ENCODE measurements around the gene PPP1R13B. TPM values are rescaled to one million over a fixed set of nuclear protein-coding genes. Genes with fewer than 3 reads are reported as not detected.

The PPP1R13B gene
- total and polyA plus RNA-seq, 7 experiments from 2014 or later, result 3.3 to 26.8 (median 16.9) TPM

- Mint-ChIP-seq H3K36me3 (peaks cover 0 to 6% (median 3%) of the 10 kb centered on the region in 5 donors), H3K9me3 (no peaks in the 10 kb centered on the region), H3K4me3 (no peak overlapping the region), H3K27me3 (no peaks in the 10 kb centered on the region), H3K4me1 (peaks cover 0 to 30% (median 28%) of the 10 kb centered on the region in 7 donors), H3K27ac (no peak overlapping the region)
- H3K27ac ChIP-seq (ENCODE audit: low read depth, low read length), result no peak overlapping the region
- ChIA-PET POLR2A (interaction anchor here (0.6 kb wide), 1 partner anchor 183 kb away, joined by 6 read pairs; no protein-coding TSS in a partner anchor), CTCF (no interaction called here)
- H3K9me3 ChIP-seq (ENCODE audit: control insufficient read depth in 2 of 3, low read length in 3 of 3), result no peaks in the 10 kb centered on the region
- ATAC-seq (no peak), DNase-seq (no peak)
- H3K27me3 ChIP-seq (ENCODE audit: control insufficient read depth in 2 of 2, insufficient read depth in 2 of 2, low read length in 2 of 2), result no peaks in the 10 kb centered on the region
- no peaks in the 10 kb centered on the region for H3K4me1 ChIP-seq (ENCODE audit: control insufficient read depth in 2 of 2, insufficient read depth in 2 of 2, low read length in 2 of 2)
- intact Hi-C loops (cut with micrococcal nuclease), result no loop called here
- no peak overlapping the region for H3K4me3 ChIP-seq (ENCODE audit: low read length)
- no peaks in the 10 kb centered on the region for H3K36me3 ChIP-seq (ENCODE audit: control insufficient read depth in 2 of 3, insufficient read depth in 3 of 3, low read length in 3 of 3)
Observed at GRCh38 chr14:103836976-103837725, 10.2 kb downstream of the PPP1R13B start.

DNA sequence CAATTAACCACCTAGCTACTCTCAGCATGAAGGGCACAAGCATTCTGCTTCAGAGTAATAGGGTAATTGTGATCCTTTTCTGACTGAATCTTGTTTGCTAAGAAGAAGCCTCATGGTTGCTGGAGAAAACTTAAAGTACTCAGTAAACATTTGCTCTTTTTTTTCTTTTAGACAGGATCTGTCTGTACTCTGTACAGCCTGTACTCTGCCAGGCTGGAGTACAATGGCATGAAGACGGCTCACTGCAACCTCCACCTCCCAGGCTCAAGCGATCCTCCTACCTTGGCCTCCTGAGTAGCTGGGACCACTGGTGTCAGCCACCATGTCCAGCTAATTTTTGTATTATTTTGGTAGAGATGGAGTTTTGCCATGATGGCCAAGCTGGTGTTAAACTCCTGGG is 12.4 kb downstream of the PPP1R13B start:
- Mint-ChIP-seq H3K4me3 (no peak overlapping the region), H3K27me3 (no peaks in the 10 kb centered on the region), H3K9me3 (no peaks in the 10 kb centered on the region), H3K4me1 (peaks cover 0 to 31% (median 22%) of the 10 kb centered on the region in 7 donors), H3K27ac (no peak overlapping the region), H3K36me3 (peaks cover 0 to 6% (median 3%) of the 10 kb centered on the region in 5 donors)
- Histone ChIP-seq H3K4me1 (ENCODE audit: control insufficient read depth in 2 of 2, insufficient read depth in 2 of 2, low read length in 2 of 2) (no peaks in the 10 kb centered on the region), H3K27me3 (ENCODE audit: control insufficient read depth in 2 of 2, insufficient read depth in 2 of 2, low read length in 2 of 2) (no peaks in the 10 kb centered on the region), H3K4me3 (ENCODE audit: low read length) (no peak overlapping the region), H3K36me3 (ENCODE audit: control insufficient read depth in 2 of 3, insufficient read depth in 3 of 3, low read length in 3 of 3) (no peaks in the 10 kb centered on the region), H3K27ac (ENCODE audit: low read depth, low read length) (no peak overlapping the region), H3K9me3 (ENCODE audit: control insufficient read depth in 2 of 3, low read length in 3 of 3) (no peaks in the 10 kb centered on the region)
- ATAC-seq (no peak), DNase-seq (no peak)
- CTCF ChIA-PET, result interaction anchor here (0.6 kb wide), 1 partner anchor 335 kb away, joined by 4 read pairs; no protein-coding TSS in a partner anchor
- intact Hi-C loops (cut with micrococcal nuclease), result no loop called here
- POLR2A ChIA-PET, result no interaction called here

GRCh38 chr14:103833711-103834110 is 13.7 kb downstream of the PPP1R13B start:
- H3K27ac ChIP-seq (ENCODE audit: low read depth, low read length), result no peak overlapping the region
- H3K27me3 ChIP-seq (ENCODE audit: control insufficient read depth in 2 of 2, insufficient read depth in 2 of 2, low read length in 2 of 2), result no peaks in the 10 kb centered on the region
- POLR2A ChIA-PET, result no interaction called here
- no peaks in the 10 kb centered on the region for H3K9me3 ChIP-seq (ENCODE audit: control insufficient read depth in 2 of 3, low read length in 3 of 3)
- no peak for ATAC-seq
- H3K36me3 Mint-ChIP-seq, result peaks cover 0 to 6% (median 3%) of the 10 kb centered on the region in 5 donors
- H3K9me3 Mint-ChIP-seq, result no peaks in the 10 kb centered on the region
- intact Hi-C loops (cut with micrococcal nuclease), result no loop called here
- H3K4me3 ChIP-seq (ENCODE audit: low read length), result no peak overlapping the region
- H3K27ac Mint-ChIP-seq, result peak overlapping the region in 1 of 9 donors; percentile 22
- H3K4me3 Mint-ChIP-seq, result no peak overlapping the region
- CTCF ChIA-PET, result no interaction called here
- DNase-seq, result no peak
- H3K4me1 Mint-ChIP-seq, result peaks cover 0 to 27% (median 16%) of the 10 kb centered on the region in 7 donors
- no peaks in the 10 kb centered on the region for H3K36me3 ChIP-seq (ENCODE audit: control insufficient read depth in 2 of 3, insufficient read depth in 3 of 3, low read length in 3 of 3)
- H3K27me3 Mint-ChIP-seq, result peaks cover 0 to 1% (median 0%) of the 10 kb centered on the region in 5 donors
- H3K4me1 ChIP-seq (ENCODE audit: control insufficient read depth in 2 of 2, insufficient read depth in 2 of 2, low read length in 2 of 2), result no peaks in the 10 kb centered on the region

DNA sequence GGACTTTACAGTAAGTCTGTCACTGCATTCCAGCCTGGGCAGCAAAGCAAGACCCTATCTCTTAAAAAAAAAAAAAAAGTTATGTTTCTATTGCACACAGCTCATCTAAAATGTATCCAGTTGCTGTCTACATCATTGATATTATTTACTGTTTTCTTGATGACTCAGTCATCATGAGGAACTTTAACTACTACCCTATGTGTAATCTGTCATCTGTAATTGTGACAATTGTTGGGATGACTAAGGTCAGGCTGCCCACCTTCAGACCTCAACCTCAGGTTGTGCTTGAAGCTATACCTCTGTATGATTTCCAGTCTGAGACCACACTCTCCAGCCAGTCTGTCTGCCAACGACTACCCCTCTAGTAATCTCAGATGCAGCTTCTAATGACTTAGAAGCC is 15.3 kb downstream of the PPP1R13B start:
- Mint-ChIP-seq H3K36me3 (no peaks in the 10 kb centered on the region), H3K9me3 (no peaks in the 10 kb centered on the region), H3K27ac (no peak overlapping the region), H3K4me1 (peaks cover 0 to 17% (median 11%) of the 10 kb centered on the region in 7 donors), H3K4me3 (no peak overlapping the region), H3K27me3 (peaks cover 0 to 1% (median 0%) of the 10 kb centered on the region in 5 donors)
- DNase-seq (no peak), ATAC-seq (no peak)
- no peaks in the 10 kb centered on the region for H3K36me3 ChIP-seq (ENCODE audit: control insufficient read depth in 2 of 3, insufficient read depth in 3 of 3, low read length in 3 of 3)
- no peak overlapping the region for H3K4me3 ChIP-seq (ENCODE audit: low read length)
- H3K9me3 ChIP-seq (ENCODE audit: control insufficient read depth in 2 of 3, low read length in 3 of 3), result no peaks in the 10 kb centered on the region
- CTCF ChIA-PET, result no interaction called here
- H3K27ac ChIP-seq (ENCODE audit: low read depth, low read length), result no peak overlapping the region
- no peaks in the 10 kb centered on the region for H3K27me3 ChIP-seq (ENCODE audit: control insufficient read depth in 2 of 2, insufficient read depth in 2 of 2, low read length in 2 of 2)
- intact Hi-C loops (cut with micrococcal nuclease), result no loop called here
- POLR2A ChIA-PET, result no interaction called here
- H3K4me1 ChIP-seq (ENCODE audit: control insufficient read depth in 2 of 2, insufficient read depth in 2 of 2, low read length in 2 of 2), result no peaks in the 10 kb centered on the region

GRCh38 chr14:103830511-103831270 is 16.7 kb downstream of the PPP1R13B start:
- H3K4me3 Mint-ChIP-seq, result no peak overlapping the region
- DNase-seq (no peak), ATAC-seq (no peak)
- no peaks in the 10 kb centered on the region for H3K9me3 Mint-ChIP-seq
- POLR2A ChIA-PET, result no interaction called here
- Histone ChIP-seq H3K27me3 (ENCODE audit: control insufficient read depth in 2 of 2, insufficient read depth in 2 of 2, low read length in 2 of 2) (no peaks in the 10 kb centered on the region), H3K4me1 (ENCODE audit: control insufficient read depth in 2 of 2, insufficient read depth in 2 of 2, low read length in 2 of 2) (no peaks in the 10 kb centered on the region), H3K4me3 (ENCODE audit: low read length) (no peak overlapping the region), H3K27ac (ENCODE audit: low read depth, low read length) (no peak overlapping the region), H3K36me3 (ENCODE audit: control insufficient read depth in 2 of 3, insufficient read depth in 3 of 3, low read length in 3 of 3) (no peaks in the 10 kb centered on the region), H3K9me3 (ENCODE audit: control insufficient read depth in 2 of 3, low read length in 3 of 3) (no peaks in the 10 kb centered on the region)
- H3K27ac Mint-ChIP-seq, result no peak overlapping the region
- peaks cover 0 to 1% (median 0%) of the 10 kb centered on the region in 5 donors for H3K27me3 Mint-ChIP-seq
- H3K36me3 Mint-ChIP-seq, result no peaks in the 10 kb centered on the region
- intact Hi-C loops (cut with micrococcal nuclease), result no loop called here
- H3K4me1 Mint-ChIP-seq, result peaks cover 0 to 17% (median 16%) of the 10 kb centered on the region in 7 donors
- CTCF ChIA-PET, result interaction anchor here (0.7 kb wide), 1 partner anchor 1321 kb away, joined by 4 read pairs; no protein-coding TSS in a partner anchor

- Histone ChIP-seq H3K4me1 (ENCODE audit: control insufficient read depth in 2 of 2, insufficient read depth in 2 of 2, low read length in 2 of 2) (no peaks in the 10 kb centered on the region), H3K4me3 (ENCODE audit: low read length) (no peak overlapping the region), H3K27me3 (ENCODE audit: control insufficient read depth in 2 of 2, insufficient read depth in 2 of 2, low read length in 2 of 2) (no peaks in the 10 kb centered on the region), H3K36me3 (ENCODE audit: control insufficient read depth in 2 of 3, insufficient read depth in 3 of 3, low read length in 3 of 3) (no peaks in the 10 kb centered on the region), H3K27ac (ENCODE audit: low read depth, low read length) (no peak overlapping the region), H3K9me3 (ENCODE audit: control insufficient read depth in 2 of 3, low read length in 3 of 3) (no peaks in the 10 kb centered on the region)
- Mint-ChIP-seq H3K36me3 (no peaks in the 10 kb centered on the region), H3K27me3 (peaks cover 0 to 1% (median 0%) of the 10 kb centered on the region in 5 donors), H3K27ac (no peak overlapping the region), H3K4me3 (no peak overlapping the region), H3K4me1 (peaks cover 0 to 22% (median 14%) of the 10 kb centered on the region in 7 donors), H3K9me3 (no peaks in the 10 kb centered on the region)
- DNase-seq (no peak), ATAC-seq (no peak)
- POLR2A ChIA-PET, result no interaction called here
- intact Hi-C loops (cut with micrococcal nuclease), result no loop called here
- CTCF ChIA-PET, result interaction anchor here (0.6 to 0.7 kb wide), 2 partner anchors 173 to 1444 kb away, joined by 4 to 6 read pairs; no protein-coding TSS in a partner anchor
Observed at GRCh38 chr14:103828315-103828967, 18.9 kb downstream of the PPP1R13B start.

Data from naive thymus-derived CD4-positive, alpha-beta T cell (primary cell).